Heart left ventricle (tissue), 16 donors: ENCODE results near the gene KIF26A. TPM values are rescaled to one million over a fixed set of nuclear protein-coding genes. Genes with fewer than 3 reads are reported as not detected.

Experiments used
- ATAC-seq, 4 donors: fragments of 200-7000 bp; cut with Tn5 transposase; one replicate each; pipeline ENCODE4 v1.9.1; 2020 to 2022; ENCODE audit warnings: moderate library complexity in 4 of 4, mild to moderate bottlenecking in 3 of 4, moderate number of reproducible peaks in 1 of 4
- DNase-seq, 5 donors: peaks; one replicate each; pipeline ENCODE4 v3.0.0-alpha.2; 2020
- H3K27ac ChIP-seq, 12 donors: fragments of 200-600 bp; sonication (generic) in 4 of 12; one replicate each; pipeline versions ENCODE4 v1.5.0 to v1.8.0; 2016 to 2022; ENCODE audit warnings: mild to moderate bottlenecking in 2 of 12
- H3K27me3 ChIP-seq, 9 donors: fragments of 200-600 bp; sonication (generic) in 2 of 9; one replicate each; pipeline versions ENCODE4 v1.5.1 to v1.8.0; 2016 to 2022; ENCODE audit warnings: mild to moderate bottlenecking in 3 of 9
- H3K36me3 ChIP-seq, 9 donors: fragments of 200-600 bp; sonication (generic) in 2 of 9; one replicate each; pipeline versions ENCODE4 v1.5.0 to v1.8.0; 2018 to 2022; ENCODE audit warnings: mild to moderate bottlenecking in 2 of 9
- H3K4me1 ChIP-seq, 12 donors: fragments of 200-600 bp; sonication (generic) in 4 of 12; one replicate each; pipeline versions ENCODE4 v1.5.0 to v1.8.0; 2016 to 2022; ENCODE audit warnings: mild to moderate bottlenecking in 3 of 12
- H3K4me3 ChIP-seq, 12 donors: fragments of 200-600 bp; sonication (generic) in 4 of 12; one replicate each; pipeline versions ENCODE4 v1.5.0 to v1.8.0; 2017 to 2022; ENCODE audit warnings: mild to moderate bottlenecking in 9 of 12, moderate library complexity in 4 of 12
- H3K9me3 ChIP-seq, 12 donors: fragments of 200-600 bp; sonication (generic) in 4 of 12; one replicate each; pipeline versions ENCODE4 v1.5.0 to v1.8.0; 2016 to 2022; ENCODE audit warnings: mild to moderate bottlenecking in 1 of 12
- CTCF ChIP-seq, 12 donors: fragments of 200-600 bp; sonication (generic) in 4 of 12; IDR thresholded peaks; one replicate each; pipeline versions ENCODE4 v1.5.0 to v1.8.0; 2018 to 2022; ENCODE audit warnings: antibody characterized with exemption in 12 of 12, mild to moderate bottlenecking in 5 of 12
- POLR2A ChIP-seq, 2 donors: fragments of 450-650 bp; IDR thresholded peaks; one replicate each; pipeline ENCODE4 v1.6.1; 2017; ENCODE audit warnings: antibody characterized with exemption in 2 of 2, mild to moderate bottlenecking in 2 of 2, moderate library complexity in 2 of 2
- WGBS, 4 donors: extraction: QIAGEN DNeasy Blood & Tissue Kit in 2 of 4; methylation state at CpG; one replicate each; pipeline versions ENCODE4 v1.1.5 to v1.1.7; 2013 to 2018; 5-methylcytosine and 5-hydroxymethylcytosine counted together
- intact Hi-C, 10 donors: fragments of 100-400 bp; cut with DNase I; formaldehyde crosslinking; loops; one replicate each; pipeline versions ENCODE4 v1.11.1 to v1.14.2; 2022
- polyA plus RNA-seq, 2 donors: library from polyadenylated mRNA; stranded (reverse); fragments of 200-250 nt; gene quantifications; one replicate each; pipeline ENCODE4 v1.2.3, GENCODE V29; 2013
- total RNA-seq, 9 donors: library from RNA; depleted of rRNA in 2 of 9; stranded (reverse); fragments of >200 nt in 2 of 9; fragmentation: NEBNext Ultra II Directional in 3 of 9; extraction: Animal tissue kit (Norgen Biotek cat#: 25700) in 3 of 9; gene quantifications; one replicate each; pipeline versions ENCODE4 v1.1.0 to v1.2.4, GENCODE V29; 2016 to 2023
- donor health status: ischemic (EF 13 %, LVEDD 7.1; RV severe dilation, severe dysfunction).
- donor health status: healthy with polysubstance abuse.
- donor health status: DM: no; HTN: yes; CAD: no.
- donor health status: DM: no; HTN: no; CAD: no.
- donor health status: ischemic (EF 25% LVEDD 6.9; RV normal size, moderate dysfunction).
- donor health status: ischemic (EF 25% LVEDD 5.7; RV mildly dilated, moderate dysfunction).
- donor health status: healthy.
- donor health status: DM: yes; HTN: yes; CAD: no.
- donor health status: ischemic (EF 35%, LVEDD 5.7; RV mildly dilated, moderate dysfunction).
- donor health status: nonischemic (EF 11% LVEDD 7.7; RV severe dilation, severe dysfunction).
- donor health status: DM: yes; HTN: yes; CAD: no.
- donor health status: PGD.
- donor health status: ischemic (EF 29% LVEDD 5.4; RV normal size, mild dysfunction).
- donor health status: nonischemic (EF 23%, LVEDD 6.1; RV moderate dilation, normal function).

Gene KIF26A
- total and polyA plus RNA-seq, 11 donors: 4.9 to 12.6 (median 7.8) TPM

DNA sequence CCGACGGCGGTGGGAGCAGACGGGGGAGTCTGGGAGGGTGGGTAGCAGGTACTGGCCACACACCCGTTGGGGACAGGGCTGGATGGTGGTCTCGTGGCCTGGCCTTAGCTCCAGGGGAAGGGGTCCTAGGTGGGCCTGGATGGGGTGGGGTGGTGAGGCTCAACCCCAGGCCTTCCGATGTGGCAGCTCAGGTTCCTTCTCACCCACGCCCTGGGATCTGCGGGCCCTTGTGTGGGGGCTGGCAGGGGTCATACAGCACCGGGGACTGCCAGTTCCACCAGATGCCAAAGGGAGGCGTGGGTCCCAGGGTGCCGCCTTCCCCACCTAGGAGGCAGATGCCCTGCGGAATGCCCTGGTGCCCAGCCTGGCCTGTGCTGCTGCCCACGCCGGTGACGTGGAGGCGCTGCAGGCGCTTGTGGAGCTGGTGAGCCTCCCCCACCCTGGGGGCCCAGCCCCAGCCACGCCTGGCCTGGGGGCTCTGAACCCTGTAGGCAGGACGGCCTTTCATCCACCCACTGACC is 31.9 kb upstream of the KIF26A start:
- H3K27ac ChIP-seq: no peak overlapping the region
- no peaks in the 10 kb centered on the region for H3K36me3 ChIP-seq
- ATAC-seq (no peak), DNase-seq (peak in 2 of 5 donors; percentile 21 to 60)
- H3K9me3 ChIP-seq: no peaks in the 10 kb centered on the region
- H3K4me3 ChIP-seq: no peak overlapping the region
- H3K27me3 ChIP-seq: peaks cover 0 to 13% (median 0%) of the 10 kb centered on the region in 9 donors
- no peaks in the 10 kb centered on the region for H3K4me1 ChIP-seq
- intact Hi-C loops: no loop called here
- 82 to 91% (median 91%) methylated on average over 16 to 20 of the region's 20 CpGs for WGBS, 4 donors
- TF ChIP-seq POLR2A (IDR thresholded peaks at IDR 0.05) (no peak), CTCF (IDR thresholded peaks at IDR 0.05) (no peak)

DNA sequence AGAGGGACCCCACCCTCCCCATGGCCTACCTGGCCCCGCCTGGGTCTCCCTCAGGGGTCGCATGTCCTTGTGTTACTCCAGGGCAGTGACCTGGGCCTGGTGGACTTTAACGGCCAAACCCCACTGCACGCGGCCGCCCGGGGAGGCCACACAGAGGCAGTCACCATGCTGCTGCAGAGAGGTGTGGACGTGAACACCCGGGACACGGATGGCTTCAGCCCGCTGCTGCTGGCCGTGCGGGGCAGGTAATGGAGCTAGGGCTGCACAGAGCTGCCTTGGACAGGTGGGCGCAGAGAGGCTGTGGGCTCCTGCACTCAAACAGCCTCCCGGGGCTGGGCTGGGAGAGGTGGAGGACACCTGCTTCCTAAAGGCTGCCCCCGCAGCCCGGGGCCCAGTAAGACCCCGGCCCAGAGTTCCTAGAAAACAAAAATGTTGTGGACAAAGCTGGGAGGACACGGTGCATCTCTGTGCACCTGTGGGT is 31.2 kb upstream of the KIF26A start:
- Histone ChIP-seq H3K27ac (no peak overlapping the region), H3K4me3 (no peak overlapping the region), H3K36me3 (no peaks in the 10 kb centered on the region), H3K9me3 (no peaks in the 10 kb centered on the region), H3K27me3 (peaks cover 0 to 13% (median 0%) of the 10 kb centered on the region in 9 donors), H3K4me1 (no peaks in the 10 kb centered on the region)
- no peak for TF ChIP-seq POLR2A (IDR thresholded peaks at IDR 0.05)
- no peak for TF ChIP-seq CTCF (IDR thresholded peaks at IDR 0.05)
- DNase-seq (peak in 2 of 5 donors; percentile 25 to 43), ATAC-seq (no peak)
- WGBS, 4 donors: 80 to 88% (median 85%) methylated on average over 17 to 19 of the region's 19 CpGs
- intact Hi-C loops: no loop called here

DNA sequence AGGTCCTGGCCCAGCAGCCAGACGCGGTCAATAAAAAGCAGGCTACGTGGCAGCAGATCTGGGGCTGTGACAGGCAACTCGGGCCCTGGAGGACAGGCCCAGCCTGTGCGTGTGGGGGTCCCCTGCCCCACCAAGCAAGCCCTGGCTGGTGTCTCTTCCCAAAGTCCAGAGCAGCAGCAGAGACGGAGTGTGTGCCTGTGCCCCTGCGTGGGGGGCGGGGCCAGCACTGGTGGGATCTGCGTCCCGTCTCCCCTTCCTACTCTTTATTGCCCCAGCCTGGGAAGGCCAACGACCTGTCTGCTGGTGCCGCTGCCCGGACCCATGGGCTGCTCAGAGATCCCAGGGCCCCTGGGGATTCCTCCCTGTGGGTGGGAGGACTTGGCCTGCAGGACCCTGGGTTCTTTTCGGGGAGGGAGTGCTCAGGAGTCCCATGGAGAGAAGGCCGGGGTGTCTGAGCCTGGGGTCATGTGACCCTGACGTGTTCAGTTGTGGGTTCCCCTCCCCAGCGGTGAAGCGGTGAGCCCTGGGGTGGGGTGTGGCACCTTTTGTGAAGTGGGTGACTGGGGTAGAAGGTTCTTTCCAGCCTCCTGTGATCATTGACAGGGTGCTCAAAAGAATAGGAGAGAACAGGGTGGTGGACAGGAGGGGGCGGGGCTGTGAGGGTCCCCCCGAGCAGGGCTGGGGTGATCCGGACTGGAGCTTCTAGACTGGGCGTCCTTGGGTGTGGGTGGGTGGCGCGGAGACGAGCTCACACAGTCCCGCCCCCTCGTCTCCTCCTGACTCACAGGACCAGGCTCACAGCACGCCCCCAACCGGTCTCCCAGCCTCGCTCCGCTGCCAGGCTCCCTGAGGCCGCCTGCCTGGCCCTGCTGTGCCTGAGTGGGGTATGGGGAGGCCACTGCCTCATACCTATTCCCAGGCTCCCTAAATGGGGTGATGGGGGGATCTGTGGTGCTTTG is 30.5 kb upstream of the KIF26A start:
- H3K9me3 ChIP-seq: no peaks in the 10 kb centered on the region
- H3K36me3 ChIP-seq: no peaks in the 10 kb centered on the region
- H3K27me3 ChIP-seq: peaks cover 0 to 13% (median 0%) of the 10 kb centered on the region in 9 donors
- H3K27ac ChIP-seq: no peak overlapping the region
- ATAC-seq: no peak
- intact Hi-C loops: no loop called here
- 76 to 81% (median 78%) methylated on average over 28 to 32 of the region's 32 CpGs for WGBS, 4 donors
- no peaks in the 10 kb centered on the region for H3K4me1 ChIP-seq
- DNase-seq: peak in 3 of 5 donors; percentile 10 to 51 (median 22)
- no peak overlapping the region for H3K4me3 ChIP-seq
- TF ChIP-seq POLR2A (IDR thresholded peaks at IDR 0.05) (no peak), CTCF (IDR thresholded peaks at IDR 0.05) (no peak)
